HG03097 (cell line): ENCODE results near the gene TTC7B.

Experiments
- ATAC-seq: cut with Tn5 transposase; IDR thresholded peaks from one replicate; pipeline ENCODE4 v1.9.1; 2021; ENCODE audit not compliant: unreplicated experiment, low FRiP score

Gene TTC7B

GRCh38 chr14:90678420-90678819 is 137.8 kb downstream of the TTC7B start:
- ATAC-seq: no peak

- ATAC-seq: no peak
Measured at GRCh38 chr14:90677484-90678050, 138.7 kb downstream of the TTC7B start.

- no peak for ATAC-seq
Measured at GRCh38 chr14:90676912-90677311, 139.3 kb downstream of the TTC7B start.

GRCh38 chr14:90676356-90676755 is 139.9 kb downstream of the TTC7B start:
- no peak for ATAC-seq

GRCh38 chr14:90675399-90675798 is 140.8 kb downstream of the TTC7B start:
- no peak for ATAC-seq

GRCh38 chr14:90674716-90675115 is 141.5 kb downstream of the TTC7B start:
- ATAC-seq: no peak

- ATAC-seq: no peak
Measured at GRCh38 chr14:90674043-90674670, 142.1 kb downstream of the TTC7B start.

- no peak for ATAC-seq
Measured at GRCh38 chr14:90671382-90672234, 144.6 kb downstream of the TTC7B start.

- no peak for ATAC-seq
Measured at GRCh38 chr14:90669731-90670130, 146.5 kb downstream of the TTC7B start.

GRCh38 chr14:90666571-90666970 is 149.7 kb downstream of the TTC7B start:
- ATAC-seq: no peak

- ATAC-seq: no peak
Measured at GRCh38 chr14:90665321-90666000, 150.8 kb downstream of the TTC7B start.

- ATAC-seq: no peak
Measured at GRCh38 chr14:90664911-90665310, 151.3 kb downstream of the TTC7B start.

GRCh38 chr14:90663680-90664079 is 152.6 kb downstream of the TTC7B start:
- no peak for ATAC-seq

- ATAC-seq: no peak
Measured at GRCh38 chr14:90663140-90663539, 153.1 kb downstream of the TTC7B start.

GRCh38 chr14:90661866-90662265 is 154.4 kb downstream of the TTC7B start:
- no peak for ATAC-seq

GRCh38 chr14:90660865-90661570 is 155.2 kb downstream of the TTC7B start:
- no peak for ATAC-seq

GRCh38 chr14:90659156-90659555 is 157.1 kb downstream of the TTC7B start:
- ATAC-seq: no peak

GRCh38 chr14:90658541-90658967 is 157.7 kb downstream of the TTC7B start:
- no peak for ATAC-seq

GRCh38 chr14:90656973-90657372 is 159.3 kb downstream of the TTC7B start:
- no peak for ATAC-seq

GRCh38 chr14:90655829-90656228 is 160.4 kb downstream of the TTC7B start:
- no peak for ATAC-seq
